Measurements from ENCODE around the gene GSKIP.

Gene GSKIP

DNA sequence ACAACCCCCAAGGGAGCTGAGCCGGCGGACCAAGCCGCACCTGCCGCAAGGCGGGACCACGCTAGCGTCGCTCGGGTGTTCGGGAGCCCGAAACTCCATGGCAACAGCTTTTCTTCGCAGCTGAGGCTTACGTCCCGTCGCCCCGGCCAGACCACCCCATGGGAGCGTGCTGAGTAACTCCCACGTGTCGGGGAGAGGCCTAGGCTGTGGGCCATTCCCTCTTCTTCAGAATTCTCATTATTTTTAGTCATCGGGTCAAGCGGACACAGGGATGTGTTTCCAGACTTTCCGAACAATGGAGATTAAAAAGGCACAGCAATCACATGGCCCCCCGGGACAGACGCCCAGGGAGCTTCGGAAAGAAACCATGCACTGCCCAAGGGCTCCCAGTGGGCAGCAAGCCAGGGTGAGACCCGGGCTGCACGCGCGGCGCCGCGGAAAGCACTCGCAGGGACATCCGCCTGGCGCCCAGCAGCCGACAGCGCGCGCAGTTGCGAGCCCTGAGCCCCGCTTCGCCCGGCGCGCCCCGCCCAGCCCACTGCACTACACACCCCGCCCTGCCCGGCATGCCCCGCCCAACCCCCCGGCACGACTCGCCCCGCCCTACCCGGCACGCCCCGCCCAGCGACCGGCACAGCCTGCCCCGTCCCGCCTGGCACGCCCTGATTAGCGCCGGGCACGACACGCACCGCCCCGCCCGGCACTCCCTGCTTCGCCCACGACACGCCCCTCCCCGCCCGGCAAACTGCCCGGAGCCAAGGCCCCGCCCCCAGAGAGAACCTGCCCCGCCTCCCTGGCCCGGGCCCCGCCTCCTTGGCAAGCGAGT, 28.2 kb downstream of the GSKIP start:
- H3K36me3 ChIP-seq (ENCODE audit: low read length), result peaks cover 2% of the 10 kb centered on the region; the same call in 1 of the 2 replicates
- peak overlapping the region; percentile 90 for H2AFZ ChIP-seq (ENCODE audit: low read depth, low read length, severe bottlenecking)
- H3K9ac ChIP-seq (ENCODE audit: low read length), result peak overlapping the region; percentile 62
- peak overlapping the region; percentile 65 for H3K4me3 ChIP-seq (ENCODE audit: insufficient read depth, low read length, poor library complexity, severe bottlenecking)
- H3K27me3 ChIP-seq (ENCODE audit: low read length), result no peaks in the 10 kb centered on the region
- H3F3A ChIP-seq (ENCODE audit: insufficient read depth), result peaks cover 4% of the 10 kb centered on the region; the same call in 1 of the 2 replicates
- H3K9me2 ChIP-seq (replicated peaks; ENCODE audit: insufficient read depth, low read length), result no peaks in the 10 kb centered on the region
- peak overlapping the region; percentile 72 for H3K4me2 ChIP-seq (ENCODE audit: low read depth, low read length, poor library complexity, severe bottlenecking)
- no peaks in the 10 kb centered on the region for H3K79me2 ChIP-seq (ENCODE audit: insufficient read depth, low read length)
- H4K20me1 ChIP-seq (ENCODE audit: low read depth, low read length), result no peaks in the 10 kb centered on the region
- H3K9me3 ChIP-seq (ENCODE audit: insufficient read depth, low read length), result no peaks in the 10 kb centered on the region
- TF ChIP-seq EZH2phosphoT487 (conservative IDR thresholded peaks at IDR 0.05; ENCODE audit: low read length), result no peak
- TF ChIP-seq, protein P1, sequence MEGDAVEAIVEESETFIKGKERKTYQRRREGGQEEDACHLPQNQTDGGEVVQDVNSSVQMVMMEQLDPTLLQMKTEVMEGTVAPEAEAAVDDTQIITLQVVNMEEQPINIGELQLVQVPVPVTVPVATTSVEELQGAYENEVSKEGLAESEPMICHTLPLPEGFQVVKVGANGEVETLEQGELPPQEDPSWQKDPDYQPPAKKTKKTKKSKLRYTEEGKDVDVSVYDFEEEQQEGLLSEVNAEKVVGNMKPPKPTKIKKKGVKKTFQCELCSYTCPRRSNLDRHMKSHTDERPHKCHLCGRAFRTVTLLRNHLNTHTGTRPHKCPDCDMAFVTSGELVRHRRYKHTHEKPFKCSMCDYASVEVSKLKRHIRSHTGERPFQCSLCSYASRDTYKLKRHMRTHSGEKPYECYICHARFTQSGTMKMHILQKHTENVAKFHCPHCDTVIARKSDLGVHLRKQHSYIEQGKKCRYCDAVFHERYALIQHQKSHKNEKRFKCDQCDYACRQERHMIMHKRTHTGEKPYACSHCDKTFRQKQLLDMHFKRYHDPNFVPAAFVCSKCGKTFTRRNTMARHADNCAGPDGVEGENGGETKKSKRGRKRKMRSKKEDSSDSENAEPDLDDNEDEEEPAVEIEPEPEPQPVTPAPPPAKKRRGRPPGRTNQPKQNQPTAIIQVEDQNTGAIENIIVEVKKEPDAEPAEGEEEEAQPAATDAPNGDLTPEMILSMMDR (IDR thresholded peaks at IDR 0.05; ENCODE audit: insufficient read depth, low read length, poor library complexity, severe bottlenecking), result no peak
- H3K27ac ChIP-seq (ENCODE audit: low read depth, low read length), result no peak overlapping the region

DNA sequence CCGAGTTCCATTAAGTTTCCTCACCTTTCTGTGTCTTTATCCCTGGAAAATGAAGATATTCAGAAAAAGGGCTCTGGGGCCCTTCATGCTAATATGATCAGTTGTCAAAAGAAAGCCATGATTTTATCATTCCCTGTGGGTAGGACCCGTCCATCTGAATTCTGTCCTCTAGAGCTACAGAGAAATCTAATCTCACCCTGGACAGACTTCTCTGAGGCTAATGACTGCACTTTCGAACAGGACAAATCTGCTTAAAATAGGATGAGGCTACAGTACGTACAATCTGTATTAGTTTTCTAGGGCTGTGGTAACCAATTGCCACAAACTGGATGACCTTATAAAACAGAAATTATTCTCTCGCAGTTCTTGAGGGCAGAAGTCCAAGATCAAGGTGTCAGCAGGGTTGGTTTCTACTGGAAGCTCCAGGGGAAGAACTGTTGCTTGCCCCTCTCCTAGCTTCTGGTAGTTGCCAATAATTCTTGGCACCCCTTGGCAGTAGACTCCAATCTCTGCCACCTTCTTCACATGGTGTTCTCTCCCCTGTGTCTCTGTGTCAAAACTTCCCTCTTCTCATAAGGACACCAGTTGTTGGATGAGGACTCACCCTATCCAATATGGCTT, 29.9 kb downstream of the GSKIP start:
- no peak for TF ChIP-seq EZH2phosphoT487 (conservative IDR thresholded peaks at IDR 0.05; ENCODE audit: low read length)
- TF ChIP-seq, protein P1 (IDR thresholded peaks at IDR 0.05; ENCODE audit: insufficient read depth, low read length, poor library complexity, severe bottlenecking), result no peak
- Histone ChIP-seq H3K27ac (ENCODE audit: low read depth, low read length) (no peak overlapping the region), H3K9ac (ENCODE audit: low read length) (no peak overlapping the region), H3K9me2 (replicated peaks; ENCODE audit: insufficient read depth, low read length) (no peaks in the 10 kb centered on the region), H3K27me3 (ENCODE audit: low read length) (no peaks in the 10 kb centered on the region), H3K4me2 (ENCODE audit: low read depth, low read length, poor library complexity, severe bottlenecking) (peak overlapping the region; percentile 60), H3K36me3 (ENCODE audit: low read length) (no peaks in the 10 kb centered on the region), H3K79me2 (ENCODE audit: insufficient read depth, low read length) (no peaks in the 10 kb centered on the region), H3K4me3 (ENCODE audit: insufficient read depth, low read length, poor library complexity, severe bottlenecking) (no peak overlapping the region), H3F3A (ENCODE audit: insufficient read depth) (peaks cover 4% of the 10 kb centered on the region; the same call in 1 of the 2 replicates), H3K9me3 (ENCODE audit: insufficient read depth, low read length) (no peaks in the 10 kb centered on the region), H4K20me1 (ENCODE audit: low read depth, low read length) (no peaks in the 10 kb centered on the region), H2AFZ (ENCODE audit: low read depth, low read length, severe bottlenecking) (no peak overlapping the region)

DNA sequence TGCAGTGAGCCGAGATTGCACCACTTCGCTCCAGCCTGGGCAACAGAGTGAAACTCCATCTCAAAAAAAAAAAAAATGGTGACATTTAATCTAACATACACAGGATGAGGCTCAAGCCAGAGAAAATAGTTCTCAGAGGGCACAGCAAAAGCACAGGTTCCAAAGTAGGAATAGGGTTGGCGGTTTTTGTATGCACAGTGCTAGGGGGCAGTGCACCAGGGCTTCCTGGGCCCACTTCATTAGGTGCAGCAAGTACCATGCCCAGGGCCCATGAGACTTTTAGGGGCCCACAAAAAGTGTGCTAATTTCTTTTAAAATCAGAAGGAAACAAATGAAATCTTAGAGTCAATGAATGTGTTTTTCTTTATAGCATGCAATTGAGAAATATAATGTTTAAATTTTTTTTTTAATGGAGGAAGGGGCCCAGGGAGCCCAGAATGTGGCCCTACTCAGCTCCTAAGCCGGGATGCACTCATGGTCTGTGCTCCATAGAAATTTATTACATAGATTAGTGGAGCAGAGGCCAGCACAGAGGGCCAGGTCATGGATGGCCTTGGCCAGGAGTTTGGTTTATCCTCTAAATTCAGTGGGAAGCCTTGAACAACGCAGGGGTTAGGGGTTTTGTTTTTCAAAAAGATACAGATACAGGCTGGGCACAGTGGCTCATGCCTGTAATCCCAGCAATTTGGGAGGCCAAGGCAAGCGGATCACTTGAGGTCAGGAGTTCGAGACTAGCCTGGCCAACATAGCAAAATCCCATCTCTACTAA, 30.9 kb downstream of the GSKIP start:
- Histone ChIP-seq H3K27ac (ENCODE audit: low read depth, low read length) (no peak overlapping the region), H3K9me3 (ENCODE audit: insufficient read depth, low read length) (no peaks in the 10 kb centered on the region), H3K79me2 (ENCODE audit: insufficient read depth, low read length) (no peaks in the 10 kb centered on the region), H3K4me3 (ENCODE audit: insufficient read depth, low read length, poor library complexity, severe bottlenecking) (no peak overlapping the region), H3K4me2 (ENCODE audit: low read depth, low read length, poor library complexity, severe bottlenecking) (no peak overlapping the region), H4K20me1 (ENCODE audit: low read depth, low read length) (no peaks in the 10 kb centered on the region), H3K36me3 (ENCODE audit: low read length) (no peaks in the 10 kb centered on the region), H3F3A (ENCODE audit: insufficient read depth) (peaks cover 4% of the 10 kb centered on the region; the same call in 1 of the 2 replicates), H3K27me3 (ENCODE audit: low read length) (no peaks in the 10 kb centered on the region), H3K9me2 (replicated peaks; ENCODE audit: insufficient read depth, low read length) (no peaks in the 10 kb centered on the region), H3K9ac (ENCODE audit: low read length) (no peak overlapping the region), H2AFZ (ENCODE audit: low read depth, low read length, severe bottlenecking) (no peak overlapping the region)
- TF ChIP-seq, protein P1 (IDR thresholded peaks at IDR 0.05; ENCODE audit: insufficient read depth, low read length, poor library complexity, severe bottlenecking), result no peak
- TF ChIP-seq EZH2phosphoT487 (conservative IDR thresholded peaks at IDR 0.05; ENCODE audit: low read length), result no peak
